ENCODE data around the gene STAG3. TPM values are rescaled to one million over a fixed set of nuclear protein-coding genes. Genes with fewer than 3 reads are reported as not detected.
A peak's percentile ranks its signal among the peaks of the same experiment; 100 is the strongest.
"Not testable (repeated sequence)": the region's sequence is repeated elsewhere in the genome, so short reads cannot be mapped to it uniquely, and the experiment has no call there.

The STAG3 gene
- polyA plus RNA-seq, 2 donors: 0.25 to 0.73 TPM

DNA sequence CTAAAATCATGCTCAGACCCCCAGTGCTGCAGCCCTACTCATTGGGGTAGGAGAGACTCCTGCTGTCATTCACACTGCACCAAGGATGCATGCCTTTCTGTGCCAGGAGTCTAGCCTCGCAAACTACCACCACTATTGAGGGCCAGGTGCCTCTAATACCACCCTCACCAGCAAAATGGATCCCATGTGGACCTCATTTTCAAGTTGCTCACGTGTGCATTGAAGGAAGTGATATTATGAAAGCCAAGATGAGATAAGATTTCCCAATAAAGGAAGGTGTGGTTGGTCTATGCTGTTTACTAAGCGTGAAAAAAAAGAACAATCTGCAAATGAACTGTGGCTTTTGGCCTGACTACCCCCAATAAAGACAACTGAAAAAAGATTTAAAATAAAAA is 36.2 kb upstream of the STAG3 start:
- Histone ChIP-seq H3K36me3 (ENCODE audit: control insufficient read depth in 2 of 2, insufficient read depth in 2 of 2, low read length in 1 of 2) (no peaks in the 10 kb centered on the region), H3K9me3 (ENCODE audit: control insufficient read depth in 2 of 2, insufficient read depth in 1 of 2, low read depth in 1 of 2, low read length in 1 of 2) (no peaks in the 10 kb centered on the region), H3K4me1 (ENCODE audit: control insufficient read depth in 2 of 2, insufficient read depth in 2 of 2, low read length in 1 of 2) (no peaks in the 10 kb centered on the region), H3K4me3 (ENCODE audit: low read depth in 1 of 2, low read length in 2 of 2) (no peak overlapping the region), H3K27me3 (ENCODE audit: control insufficient read depth in 1 of 2, insufficient read depth in 2 of 2, low read length in 2 of 2) (no peaks in the 10 kb centered on the region), H3K27ac (ENCODE audit: low read depth in 2 of 2, low read length in 1 of 2) (no peak overlapping the region)
- 64 to 65% methylated on average over 3 of the region's 3 CpGs for WGBS, 2 donors

DNA sequence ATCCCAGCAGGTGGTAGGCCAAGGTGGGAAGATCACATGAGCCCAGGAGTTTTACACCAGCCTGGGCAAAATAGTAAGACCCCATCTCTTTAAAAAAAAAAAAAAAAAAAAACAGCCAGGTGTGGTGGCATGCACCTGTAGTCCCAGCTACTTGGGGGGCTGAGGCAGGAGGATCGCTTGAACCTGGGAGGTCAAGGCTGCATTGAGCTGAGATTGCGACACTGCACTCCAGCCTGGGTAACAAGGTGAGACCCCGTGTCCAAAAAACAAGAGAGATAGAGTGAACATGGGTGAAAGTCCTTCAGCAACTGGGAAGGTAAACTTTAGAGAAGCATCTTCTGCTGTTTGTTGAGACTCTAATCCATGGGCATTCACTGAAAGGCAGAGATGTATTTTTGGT is 35.3 kb upstream of the STAG3 start:
- Histone ChIP-seq H3K4me1 (ENCODE audit: control insufficient read depth in 2 of 2, insufficient read depth in 2 of 2, low read length in 1 of 2) (no peaks in the 10 kb centered on the region), H3K27ac (ENCODE audit: low read depth in 2 of 2, low read length in 1 of 2) (no peak overlapping the region), H3K36me3 (ENCODE audit: control insufficient read depth in 2 of 2, insufficient read depth in 2 of 2, low read length in 1 of 2) (no peaks in the 10 kb centered on the region), H3K27me3 (ENCODE audit: control insufficient read depth in 1 of 2, insufficient read depth in 2 of 2, low read length in 2 of 2) (no peaks in the 10 kb centered on the region), H3K4me3 (ENCODE audit: low read depth in 1 of 2, low read length in 2 of 2) (no peak overlapping the region), H3K9me3 (ENCODE audit: control insufficient read depth in 2 of 2, insufficient read depth in 1 of 2, low read depth in 1 of 2, low read length in 1 of 2) (no peaks in the 10 kb centered on the region)
- 90 to 97% methylated on average over 3 of the region's 3 CpGs for WGBS, 2 donors

DNA sequence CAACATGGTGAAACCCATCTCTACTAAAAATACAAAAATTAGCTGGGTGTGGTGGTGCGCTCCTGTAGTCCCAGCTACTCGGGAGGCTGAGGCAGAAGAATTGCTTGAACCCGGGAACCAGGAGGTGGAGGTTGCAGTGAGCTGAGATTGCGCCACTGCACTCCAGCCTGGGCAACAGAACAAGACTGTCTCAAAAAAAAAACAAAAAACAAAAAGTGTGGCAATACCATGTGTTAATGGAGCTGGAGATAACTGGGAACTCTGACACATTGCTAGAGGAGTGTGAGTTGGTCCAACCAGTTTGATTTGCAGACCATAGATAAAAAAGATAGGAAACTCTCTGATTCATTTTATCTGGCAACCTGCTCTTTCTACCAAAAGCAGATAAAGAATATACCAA is 31.4 kb upstream of the STAG3 start:
- not testable (repeated sequence) for H3K9me3 ChIP-seq (ENCODE audit: control insufficient read depth in 2 of 2, insufficient read depth in 1 of 2, low read depth in 1 of 2, low read length in 1 of 2); H3K36me3 ChIP-seq (ENCODE audit: control insufficient read depth in 2 of 2, insufficient read depth in 2 of 2, low read length in 1 of 2); H3K27me3 ChIP-seq (ENCODE audit: control insufficient read depth in 1 of 2, insufficient read depth in 2 of 2, low read length in 2 of 2); H3K4me1 ChIP-seq (ENCODE audit: control insufficient read depth in 2 of 2, insufficient read depth in 2 of 2, low read length in 1 of 2); H3K4me3 ChIP-seq (ENCODE audit: low read depth in 1 of 2, low read length in 2 of 2); H3K27ac ChIP-seq (ENCODE audit: low read depth in 2 of 2, low read length in 1 of 2)
- WGBS, 2 donors: 88 to 90% methylated on average over 4 of the region's 4 CpGs

DNA sequence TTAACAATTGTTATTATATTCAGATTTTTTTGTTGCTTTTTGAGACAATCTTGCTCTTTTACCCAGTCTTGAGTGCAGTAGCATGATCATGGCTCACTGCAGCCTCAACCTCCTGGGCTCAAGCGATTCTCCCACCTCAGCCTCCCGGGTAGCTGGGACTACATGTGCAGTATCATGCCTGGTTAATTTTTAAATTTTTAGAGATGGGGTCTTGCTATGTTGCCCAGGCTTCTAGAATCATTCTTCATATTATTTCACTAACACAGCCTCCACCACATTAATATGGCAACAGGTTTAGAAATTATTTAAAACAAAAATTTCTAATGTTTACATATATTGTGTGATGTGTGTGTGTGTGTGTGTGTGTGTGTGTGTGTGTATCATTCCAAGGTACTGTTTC is 30.4 kb upstream of the STAG3 start:
- Histone ChIP-seq H3K9me3 (ENCODE audit: control insufficient read depth in 2 of 2, insufficient read depth in 1 of 2, low read depth in 1 of 2, low read length in 1 of 2) (no peaks in the 10 kb centered on the region), H3K4me1 (ENCODE audit: control insufficient read depth in 2 of 2, insufficient read depth in 2 of 2, low read length in 1 of 2) (peaks cover 0 to 2% of the 10 kb centered on the region in 2 donors), H3K36me3 (ENCODE audit: control insufficient read depth in 2 of 2, insufficient read depth in 2 of 2, low read length in 1 of 2) (no peaks in the 10 kb centered on the region), H3K27me3 (ENCODE audit: control insufficient read depth in 1 of 2, insufficient read depth in 2 of 2, low read length in 2 of 2) (no peaks in the 10 kb centered on the region), H3K27ac (ENCODE audit: low read depth in 2 of 2, low read length in 1 of 2) (no peak overlapping the region), H3K4me3 (ENCODE audit: low read depth in 1 of 2, low read length in 2 of 2) (no peak overlapping the region)
- WGBS, 2 donors: 93 to 98% methylated on average over 2 of the region's 2 CpGs

DNA sequence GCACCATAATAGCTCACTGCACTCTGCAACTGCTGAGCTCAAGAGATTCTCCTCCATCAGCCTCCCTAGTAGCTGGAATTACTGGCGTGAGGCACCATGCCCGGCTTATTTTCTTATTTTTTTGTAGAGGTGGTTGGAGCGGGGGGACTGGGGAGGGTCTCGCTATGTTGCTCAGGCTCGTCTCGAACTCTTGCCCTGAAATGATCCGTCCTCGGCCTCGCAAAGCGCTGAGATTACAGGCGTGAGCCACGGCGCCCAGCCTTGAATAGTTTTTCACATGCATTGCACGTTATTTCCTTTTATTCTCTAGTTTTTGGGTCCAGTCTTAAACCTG is 29.5 kb upstream of the STAG3 start:
- H3K36me3 ChIP-seq (ENCODE audit: control insufficient read depth in 2 of 2, insufficient read depth in 2 of 2, low read length in 1 of 2): peaks cover 2% of the 10 kb centered on the region in 2 donors
- peak overlapping the region; percentile 79 to 84 for H3K27ac ChIP-seq (ENCODE audit: low read depth in 2 of 2, low read length in 1 of 2)
- WGBS, 2 donors: 10 to 11% methylated on average over 14 of the region's 14 CpGs
- peak overlapping the region; percentile 31 to 92 for H3K4me3 ChIP-seq (ENCODE audit: low read depth in 1 of 2, low read length in 2 of 2)
- H3K9me3 ChIP-seq (ENCODE audit: control insufficient read depth in 2 of 2, insufficient read depth in 1 of 2, low read depth in 1 of 2, low read length in 1 of 2): no peaks in the 10 kb centered on the region
- peaks cover 0 to 2% of the 10 kb centered on the region in 2 donors for H3K4me1 ChIP-seq (ENCODE audit: control insufficient read depth in 2 of 2, insufficient read depth in 2 of 2, low read length in 1 of 2)
- H3K27me3 ChIP-seq (ENCODE audit: control insufficient read depth in 1 of 2, insufficient read depth in 2 of 2, low read length in 2 of 2): no peaks in the 10 kb centered on the region

DNA sequence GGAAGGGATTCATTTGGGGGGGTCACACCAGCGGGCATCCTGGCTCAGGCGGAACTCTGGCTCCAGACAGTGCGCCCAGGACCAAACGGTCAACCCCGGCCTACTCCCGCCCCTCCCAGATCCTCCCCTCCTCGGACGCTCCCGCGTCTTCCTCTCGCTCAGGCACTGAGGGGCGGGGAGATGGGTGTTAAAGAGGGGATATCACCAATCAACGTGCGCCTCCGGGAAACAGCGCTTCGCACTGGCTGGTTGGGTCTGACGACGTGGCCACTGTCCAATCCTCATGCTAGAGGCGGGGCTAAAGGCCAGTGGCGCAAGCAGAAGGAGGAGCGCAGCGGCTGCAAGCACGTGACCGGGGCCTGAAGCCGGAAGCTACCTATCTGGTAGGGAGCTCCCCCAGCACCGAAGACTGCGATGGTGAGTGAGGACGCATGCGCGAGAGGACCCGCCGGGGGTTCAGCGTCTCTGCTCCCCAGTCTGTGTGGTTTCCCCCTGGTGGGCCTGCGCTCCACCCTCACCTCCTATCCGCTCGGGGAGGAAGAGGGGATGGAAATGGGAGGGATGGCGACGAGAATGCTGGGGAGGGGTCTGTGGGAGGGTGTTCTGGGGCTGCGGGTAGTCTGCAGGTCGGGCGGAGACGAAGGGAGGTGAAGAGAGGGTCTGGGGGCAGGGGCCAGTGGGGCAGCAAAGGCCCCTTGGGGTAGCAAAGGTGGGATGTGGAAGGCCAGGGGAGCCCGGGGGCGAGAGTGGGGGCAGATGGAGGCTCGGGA is 29.0 kb upstream of the STAG3 start, which contains the start of gene LAMTOR4:
LAMTOR4 (plus strand) TSS at position 360 of the 770 bp plus-strand sequence; CDS start at position 415, 55 bp downstream.
- H3K4me1 ChIP-seq (ENCODE audit: control insufficient read depth in 2 of 2, insufficient read depth in 2 of 2, low read length in 1 of 2): peaks cover 0 to 2% of the 10 kb centered on the region in 2 donors
- H3K27ac ChIP-seq (ENCODE audit: low read depth in 2 of 2, low read length in 1 of 2): peak within 1 kb of the TSS; percentile 84 to 89

DNA sequence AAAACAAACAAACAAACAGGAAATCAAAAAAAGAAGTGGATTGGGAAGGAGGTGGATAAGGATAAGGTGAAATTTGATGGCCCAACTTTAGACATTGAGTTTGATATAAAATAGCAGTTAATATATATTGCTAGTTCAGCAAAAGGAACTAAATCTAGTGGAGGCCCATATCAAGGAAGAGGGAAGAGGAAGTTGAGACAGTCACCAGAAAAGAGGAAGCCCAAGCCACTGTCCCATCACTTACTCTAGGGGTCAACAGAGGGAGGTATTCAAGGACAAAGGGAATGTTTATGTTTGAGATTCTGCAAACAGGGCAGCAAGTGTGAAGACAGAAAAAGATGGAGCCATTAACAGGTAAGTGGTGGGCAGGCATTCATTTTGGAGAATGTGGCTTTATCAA is 25.3 kb upstream of the STAG3 start:
- Histone ChIP-seq H3K4me1 (ENCODE audit: control insufficient read depth in 2 of 2, insufficient read depth in 2 of 2, low read length in 1 of 2) (peaks cover 4 to 6% of the 10 kb centered on the region in 2 donors), H3K27ac (ENCODE audit: low read depth in 2 of 2, low read length in 1 of 2) (no peak overlapping the region)

More for the DNA sequence above, 29.0 kb upstream of the STAG3 start, which contains the start of gene LAMTOR4:
- Histone ChIP-seq H3K36me3 (ENCODE audit: control insufficient read depth in 2 of 2, insufficient read depth in 2 of 2, low read length in 1 of 2) (peaks cover 4 to 7% of the 10 kb centered on the region in 2 donors), H3K9me3 (ENCODE audit: control insufficient read depth in 2 of 2, insufficient read depth in 1 of 2, low read depth in 1 of 2, low read length in 1 of 2) (no peaks in the 10 kb centered on the region), H3K27me3 (ENCODE audit: control insufficient read depth in 1 of 2, insufficient read depth in 2 of 2, low read length in 2 of 2) (no peaks in the 10 kb centered on the region), H3K4me3 (ENCODE audit: low read depth in 1 of 2, low read length in 2 of 2) (peak within 1 kb of the TSS; percentile 92 to 97)
- WGBS, 2 donors: 0 to 1% methylated on average over 46 of the region's 46 CpGs

DNA sequence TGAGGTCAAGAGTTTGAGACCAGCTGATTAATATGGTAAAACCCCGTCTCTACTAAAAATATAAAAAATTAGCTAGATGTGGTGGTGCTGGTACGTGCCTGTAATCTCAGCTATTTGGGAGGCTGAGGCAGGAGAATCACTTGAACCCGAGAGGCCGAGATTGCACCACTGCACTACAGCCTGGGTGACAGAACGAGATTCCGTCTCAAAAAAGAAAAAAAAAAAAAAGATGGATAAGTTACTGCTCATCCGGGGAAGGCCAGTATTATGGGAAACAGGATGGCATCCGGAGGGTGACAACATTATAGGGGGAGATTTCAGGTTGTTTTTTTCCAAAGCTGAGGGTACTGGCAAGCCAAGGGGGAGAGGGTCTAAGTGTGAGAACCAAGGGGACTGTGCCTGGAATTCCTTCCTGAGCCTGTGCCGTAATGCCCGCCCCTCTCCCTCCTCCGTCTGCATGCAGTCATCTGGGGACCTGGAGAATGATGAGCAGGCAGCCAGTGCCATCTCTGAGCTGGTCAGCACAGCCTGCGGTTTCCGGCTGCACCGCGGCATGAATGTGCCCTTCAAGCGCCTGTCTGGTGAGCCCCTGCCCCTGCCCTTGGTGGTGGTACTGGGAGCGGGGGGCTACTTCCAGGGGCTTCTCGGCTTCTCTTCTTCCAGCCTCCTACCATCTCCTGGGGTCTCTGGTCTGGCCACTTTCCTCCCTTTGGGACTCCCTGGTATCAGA is 24.6 kb upstream of the STAG3 start:
- Histone ChIP-seq H3K36me3 (ENCODE audit: control insufficient read depth in 2 of 2, insufficient read depth in 2 of 2, low read length in 1 of 2) (peaks cover 17 to 30% of the 10 kb centered on the region in 2 donors), H3K9me3 (ENCODE audit: control insufficient read depth in 2 of 2, insufficient read depth in 1 of 2, low read depth in 1 of 2, low read length in 1 of 2) (no peaks in the 10 kb centered on the region), H3K27me3 (ENCODE audit: control insufficient read depth in 1 of 2, insufficient read depth in 2 of 2, low read length in 2 of 2) (no peaks in the 10 kb centered on the region), H3K27ac (ENCODE audit: low read depth in 2 of 2, low read length in 1 of 2) (peak overlapping the region in 1 of 2 donors; percentile 61), H3K4me1 (ENCODE audit: control insufficient read depth in 2 of 2, insufficient read depth in 2 of 2, low read length in 1 of 2) (peaks cover 6 to 10% of the 10 kb centered on the region in 2 donors), H3K4me3 (ENCODE audit: low read depth in 1 of 2, low read length in 2 of 2) (no peak overlapping the region)
- WGBS, 2 donors: 88 to 90% methylated on average over 18 of the region's 18 CpGs

More for the DNA sequence above, 25.3 kb upstream of the STAG3 start:
- Histone ChIP-seq H3K36me3 (ENCODE audit: control insufficient read depth in 2 of 2, insufficient read depth in 2 of 2, low read length in 1 of 2) (peaks cover 17 to 30% of the 10 kb centered on the region in 2 donors), H3K27me3 (ENCODE audit: control insufficient read depth in 1 of 2, insufficient read depth in 2 of 2, low read length in 2 of 2) (no peaks in the 10 kb centered on the region), H3K9me3 (ENCODE audit: control insufficient read depth in 2 of 2, insufficient read depth in 1 of 2, low read depth in 1 of 2, low read length in 1 of 2) (no peaks in the 10 kb centered on the region), H3K4me3 (ENCODE audit: low read depth in 1 of 2, low read length in 2 of 2) (no peak overlapping the region)

DNA sequence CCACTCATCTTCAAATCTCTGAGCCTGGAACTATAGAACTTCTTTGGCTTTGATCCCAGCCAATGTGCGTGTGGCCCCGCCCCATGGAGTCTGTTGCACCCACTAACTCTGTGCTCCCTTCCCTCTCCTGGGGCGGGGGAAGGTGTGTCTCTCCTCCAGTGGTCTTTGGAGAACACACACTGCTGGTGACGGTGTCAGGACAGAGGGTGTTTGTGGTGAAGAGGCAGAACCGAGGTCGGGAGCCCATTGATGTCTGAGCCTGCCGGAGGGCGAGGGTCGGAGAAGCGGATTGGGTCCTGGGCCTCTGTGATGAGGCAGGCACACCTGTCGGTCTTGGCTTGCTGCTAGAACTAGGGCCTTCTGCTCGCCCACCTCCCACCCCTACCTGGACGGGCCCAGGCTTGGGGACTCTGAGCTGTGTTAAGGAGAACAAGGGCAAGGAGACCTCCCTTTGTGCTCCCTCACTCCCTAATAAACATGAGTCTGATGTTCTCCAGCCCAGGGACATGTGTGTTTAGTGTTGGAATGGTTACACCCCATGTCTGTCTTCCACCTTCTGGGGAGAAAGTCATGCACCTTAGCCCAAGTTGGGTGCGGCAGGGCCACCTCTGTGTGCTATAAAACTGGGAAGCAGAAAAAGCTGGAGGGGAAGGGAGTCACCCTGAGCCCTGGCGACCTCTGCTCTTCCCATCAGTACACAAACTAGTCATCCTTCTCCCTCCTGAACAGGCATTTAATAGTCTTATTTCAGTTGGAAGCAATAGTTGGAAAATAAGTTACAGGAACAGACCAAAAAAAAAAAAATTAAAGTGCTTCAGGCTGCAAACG is 23.8 kb upstream of the STAG3 start:
- H3K36me3 ChIP-seq (ENCODE audit: control insufficient read depth in 2 of 2, insufficient read depth in 2 of 2, low read length in 1 of 2): peaks cover 17 to 30% of the 10 kb centered on the region in 2 donors
- no peak overlapping the region for H3K4me3 ChIP-seq (ENCODE audit: low read depth in 1 of 2, low read length in 2 of 2)
- H3K27ac ChIP-seq (ENCODE audit: low read depth in 2 of 2, low read length in 1 of 2): peak overlapping the region in 1 of 2 donors; percentile 61
- no peaks in the 10 kb centered on the region for H3K9me3 ChIP-seq (ENCODE audit: control insufficient read depth in 2 of 2, insufficient read depth in 1 of 2, low read depth in 1 of 2, low read length in 1 of 2)
- 66 to 70% methylated on average over 16 of the region's 16 CpGs for WGBS, 2 donors
- peaks cover 6 to 10% of the 10 kb centered on the region in 2 donors for H3K4me1 ChIP-seq (ENCODE audit: control insufficient read depth in 2 of 2, insufficient read depth in 2 of 2, low read length in 1 of 2)
- no peaks in the 10 kb centered on the region for H3K27me3 ChIP-seq (ENCODE audit: control insufficient read depth in 1 of 2, insufficient read depth in 2 of 2, low read length in 2 of 2)

Data from esophagus (tissue), 2 donors.